H9 (cell line): ENCODE results near the gene PROCR. TPM values are rescaled to one million over a fixed set of nuclear protein-coding genes. Genes with fewer than 3 reads are reported as not detected.

ENCODE experiments used
- DNase-seq: peaks from one replicate; pipeline ENCODE4 v3.0.0-alpha.2; 2017
- H2AFZ ChIP-seq: one replicate; pipeline ENCODE4 v1.6.1; 2013; ENCODE audit warnings: mild to moderate bottlenecking, low read length, control low read depth, moderate library complexity
- H2AK5ac ChIP-seq: 2 replicates; pipeline ENCODE4 v1.6.1; 2013; ENCODE audit warnings: low read length, control low read depth, mixed read lengths; ENCODE audit not compliant: insufficient read length
- H2BK120ac ChIP-seq: one replicate; pipeline ENCODE4 v1.6.1; 2013; ENCODE audit warnings: low read depth, mild to moderate bottlenecking, low read length, control low read depth, inconsistent platforms; ENCODE audit not compliant: poor library complexity, severe bottlenecking
- H2BK12ac ChIP-seq: 2 replicates; pipeline ENCODE4 v1.6.1; 2013; ENCODE audit warnings: low read length, control low read depth, mixed read lengths, low read depth; ENCODE audit not compliant: insufficient read length
- H2BK15ac ChIP-seq: 2 replicates; pipeline ENCODE4 v1.6.1; 2013; ENCODE audit warnings: low read depth, low read length, control low read depth
- H2BK20ac ChIP-seq: one replicate; pipeline ENCODE4 v1.6.1; 2013; ENCODE audit warnings: low read depth, mild to moderate bottlenecking, low read length, control low read depth, inconsistent platforms; ENCODE audit not compliant: poor library complexity, severe bottlenecking
- H2BK5ac ChIP-seq: 2 replicates; pipeline ENCODE4 v1.6.1; 2013; ENCODE audit warnings: low read length, control low read depth, mixed read lengths; ENCODE audit not compliant: insufficient read length
- H3K14ac ChIP-seq: 2 replicates; pipeline ENCODE4 v1.6.1; 2013; ENCODE audit warnings: low read length, control low read depth; ENCODE audit not compliant: insufficient read depth
- H3K18ac ChIP-seq: 2 replicates; pipeline ENCODE4 v1.6.1; 2013; ENCODE audit warnings: low read depth, mild to moderate bottlenecking, mixed read lengths, low read length, control low read depth; ENCODE audit not compliant: insufficient read length
- H3K23ac ChIP-seq: 2 replicates; pipeline ENCODE4 v1.6.1; 2013; ENCODE audit warnings: low read length, control low read depth, mixed read lengths, low read depth; ENCODE audit not compliant: insufficient read length
- H3K23me2 ChIP-seq: 2 replicates; pipeline ENCODE4 v1.6.1; 2013; ENCODE audit warnings: low read depth, mild to moderate bottlenecking, mixed read lengths, low read length, control low read depth; ENCODE audit not compliant: insufficient read length, poor library complexity, severe bottlenecking
- H3K27ac ChIP-seq: 2 replicates; pipeline ENCODE4 v1.5.1; 2013; ENCODE audit warnings: low read length, control low read depth, mixed read lengths, low read depth; ENCODE audit not compliant: insufficient read length
- H3K27me3 ChIP-seq: 2 replicates; pipeline ENCODE4 v1.6.1; 2013; ENCODE audit warnings: low read length, control low read depth, inconsistent platforms; ENCODE audit not compliant: insufficient read depth
- H3K4ac ChIP-seq: 2 replicates; pipeline ENCODE4 v1.6.1; 2013; ENCODE audit warnings: low read depth, mild to moderate bottlenecking, control low read depth, inconsistent platforms, low read length, moderate library complexity
- H3K4me1 ChIP-seq: 2 replicates; pipeline ENCODE4 v1.6.1; 2013; ENCODE audit warnings: low read length, control low read depth, inconsistent platforms; ENCODE audit not compliant: insufficient read depth
- H3K4me2 ChIP-seq: 2 replicates; pipeline ENCODE4 v1.6.1; 2013; ENCODE audit warnings: low read length, control low read depth, mixed read lengths; ENCODE audit not compliant: insufficient read length, insufficient read depth
- H3K56ac ChIP-seq: 2 replicates; pipeline ENCODE4 v1.6.1; 2013; ENCODE audit warnings: low read depth, mild to moderate bottlenecking, mixed read lengths, low read length, control low read depth; ENCODE audit not compliant: insufficient read length
- H3K79me1 ChIP-seq: 2 replicates; pipeline ENCODE4 v1.6.1; 2013; ENCODE audit warnings: low read depth, mild to moderate bottlenecking, moderate library complexity, low read length, control low read depth, inconsistent platforms; ENCODE audit not compliant: insufficient read depth, poor library complexity, severe bottlenecking
- H3K79me2 ChIP-seq: 2 replicates; pipeline ENCODE4 v1.6.1; 2013; ENCODE audit warnings: low read length, control low read depth, inconsistent platforms; ENCODE audit not compliant: insufficient read depth
- H3K9ac ChIP-seq: 2 replicates; pipeline ENCODE4 v1.6.1; 2013; ENCODE audit warnings: low read length, control low read depth, mixed read lengths; ENCODE audit not compliant: insufficient read length; ENCODE audit errors: extremely low read depth
- H3K9me3 ChIP-seq: one replicate; pipeline ENCODE4 v1.6.1; 2013; ENCODE audit warnings: low read depth, low read length, inconsistent platforms; ENCODE audit not compliant: control insufficient read depth
- H3T11ph ChIP-seq: one replicate; pipeline ENCODE4 v1.6.1; 2013; ENCODE audit warnings: mild to moderate bottlenecking, low read length, control low read depth, inconsistent platforms
- H4K20me1 ChIP-seq: one replicate; pipeline ENCODE4 v1.6.1; 2013; ENCODE audit not compliant: control insufficient read depth, insufficient read length, insufficient read depth
- H4K5ac ChIP-seq: 2 replicates; pipeline ENCODE4 v1.6.1; 2013; ENCODE audit warnings: low read depth, mild to moderate bottlenecking, mixed read lengths, low read length, control low read depth; ENCODE audit not compliant: insufficient read length
- H4K8ac ChIP-seq: replicated peaks from 2 replicates; pipeline ENCODE4 v1.6.1; 2013; ENCODE audit warnings: low read length, control low read depth, mixed read lengths, low read depth; ENCODE audit not compliant: insufficient read length
- H4K91ac ChIP-seq: 2 replicates; pipeline ENCODE4 v1.6.1; 2013; ENCODE audit warnings: low read depth, mild to moderate bottlenecking, moderate library complexity, mixed read lengths, low read length, control low read depth; ENCODE audit not compliant: insufficient read length
- H3K27ac Mint-ChIP-seq, 3 experiments: 2 replicates in 2 of 3; 3 replicates in 1 of 3; pipeline ENCODE4 v1.8.0; 2020 to 2021; ENCODE audit warnings: mixed read lengths in 3 of 3, mild to moderate bottlenecking in 1 of 3, moderate library complexity in 1 of 3
- H3K27me3 Mint-ChIP-seq: 2 replicates; pipeline ENCODE4 v1.8.0; 2021; ENCODE audit warnings: low read depth, mild to moderate bottlenecking, moderate library complexity, mixed read lengths
- H3K36me3 Mint-ChIP-seq, 3 experiments: 2 replicates in 2 of 3; 3 replicates in 1 of 3; pipeline ENCODE4 v1.8.0; 2020 to 2021; ENCODE audit warnings: low read depth in 3 of 3, mixed read lengths in 3 of 3; ENCODE audit not compliant: insufficient read depth in 1 of 3
- H3K4me1 Mint-ChIP-seq, 2 experiments: 2 replicates each; pipeline ENCODE4 v1.8.0; 2020; ENCODE audit warnings: mixed read lengths in 2 of 2
- H3K4me3 Mint-ChIP-seq, 2 experiments: 2 replicates in 1 of 2; 3 replicates in 1 of 2; pipeline ENCODE4 v1.8.0; 2020 to 2021; ENCODE audit warnings: mild to moderate bottlenecking in 2 of 2, mixed read lengths in 2 of 2, moderate library complexity in 1 of 2
- H3K9me3 Mint-ChIP-seq, 2 experiments: 2 replicates in 1 of 2; 3 replicates in 1 of 2; pipeline ENCODE4 v1.8.0; 2020; ENCODE audit warnings: mild to moderate bottlenecking in 2 of 2, mixed read lengths in 2 of 2, moderate library complexity in 1 of 2
- CTCF ChIP-seq: fragments of 200-600 bp; sonication (generic); conservative IDR thresholded peaks from 3 replicates; pipeline ENCODE4 v1.8.0; 2021; ENCODE audit warnings: antibody characterized with exemption, mild to moderate bottlenecking
- WGBS: extraction: QIAGEN DNeasy Blood & Tissue Kit; methylation state at CpG from one replicate; pipeline ENCODE4 v1.1.7; 2013; ENCODE audit warnings: missing lambda C conversion rate, low lambda C conversion rate, mixed read lengths; ENCODE audit not compliant: insufficient read length; ENCODE audit errors: extremely low coverage; 5-methylcytosine and 5-hydroxymethylcytosine counted together
- total RNA-seq: library from RNA; stranded (reverse); gene quantifications from 2 replicates; pipeline ENCODE4 v1.2.1, GENCODE V29; 2021

The PROCR gene
- total RNA-seq, 1 experiment from 2014 or later, result 6.4 TPM

- Histone ChIP-seq H4K91ac (no peak overlapping the region), H3K23me2 (peaks cover 13% of the 10 kb centered on the region), H3K79me2 (no peaks in the 10 kb centered on the region), H3K9ac (no peak overlapping the region), H3K4me1 (no peaks in the 10 kb centered on the region), H2BK15ac (no peak overlapping the region), H3K27ac (no peak overlapping the region), H2AFZ (no peak overlapping the region), H2BK12ac (no peak overlapping the region), H3K18ac (no peak overlapping the region), H2BK120ac (no peak overlapping the region), H3K4ac (no peak overlapping the region), H2BK5ac (no peak overlapping the region), H3K27me3 (no peaks in the 10 kb centered on the region), H3K14ac (no peak overlapping the region), H3K23ac (no peak overlapping the region), H2AK5ac (no peak overlapping the region), H3K79me1 (no peaks in the 10 kb centered on the region), H3K4me2 (no peak overlapping the region), H4K5ac (no peak overlapping the region), H3T11ph (no peak overlapping the region), H3K9me3 (no peaks in the 10 kb centered on the region), H2BK20ac (no peak overlapping the region), H3K56ac (no peak overlapping the region), H4K20me1 (no peaks in the 10 kb centered on the region), H4K8ac (no peak overlapping the region)
- no peak overlapping the region; a peak in 1 of 5 replicates for H3K4me3 Mint-ChIP-seq
- no CpG with 5 or more reads among the region's 5 CpGs for WGBS
- H3K4me1 Mint-ChIP-seq, result peaks cover 19 to 24% of the 10 kb centered on the region in 2 experiments
- peaks cover 0 to 22% (median 3%) of the 10 kb centered on the region in 3 experiments; a peak in 4 of 7 replicates for H3K36me3 Mint-ChIP-seq
- no peak for TF ChIP-seq CTCF
- H3K27ac Mint-ChIP-seq, result no peak overlapping the region
- no peak for DNase-seq
- H3K27me3 Mint-ChIP-seq, result peaks cover 36% of the 10 kb centered on the region
- peaks cover 0 to 20% of the 10 kb centered on the region in 2 experiments; a peak in 3 of 5 replicates for H3K9me3 Mint-ChIP-seq
These were observed 52.1 kb downstream of the PROCR start for GRCh38 chr20:35223941-35224340.
